Hematopoietic multipotent progenitor cell treated with erythropoietin and hydrocortisone succinate and interleukin-3 and kit ligand, for 8 days (in vitro differentiated cells): Measurements from ENCODE around the gene RABGGTA.
A peak's percentile ranks its signal among the peaks of the same experiment; 100 is the strongest.
"Not testable (repeated sequence)": the region's sequence is repeated elsewhere in the genome, so short reads cannot be mapped to it uniquely, and the experiment has no call there.

Experiments
- DNase-seq: peaks from one replicate; pipeline ENCODE4 v3.0.0-alpha.2; 2015

Gene RABGGTA

DNA sequence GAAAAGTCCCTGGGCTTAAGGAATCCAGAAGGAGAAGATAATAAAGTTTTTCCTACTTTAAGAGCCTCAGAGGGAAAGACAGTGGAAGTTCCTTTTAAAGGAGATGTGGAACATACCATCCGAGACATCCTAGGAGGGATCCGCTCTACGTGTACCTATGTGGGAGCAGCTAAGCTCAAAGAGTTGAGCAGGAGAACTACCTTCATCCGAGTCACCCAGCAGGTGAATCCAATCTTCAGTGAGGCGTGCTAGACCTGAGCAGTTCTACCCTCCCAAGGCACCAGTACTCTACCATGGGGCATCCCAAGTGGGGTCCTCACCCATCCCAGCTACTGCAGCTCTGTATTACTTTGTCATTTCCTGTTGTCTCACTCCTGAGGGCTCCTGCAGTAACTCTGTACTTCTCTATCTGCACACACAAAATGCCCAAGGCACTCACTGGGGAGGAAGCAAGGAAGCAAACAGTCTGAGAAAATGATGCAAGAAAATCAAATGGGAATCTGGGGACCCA, 32.8 kb downstream of the RABGGTA start:
- no peak for DNase-seq

DNA sequence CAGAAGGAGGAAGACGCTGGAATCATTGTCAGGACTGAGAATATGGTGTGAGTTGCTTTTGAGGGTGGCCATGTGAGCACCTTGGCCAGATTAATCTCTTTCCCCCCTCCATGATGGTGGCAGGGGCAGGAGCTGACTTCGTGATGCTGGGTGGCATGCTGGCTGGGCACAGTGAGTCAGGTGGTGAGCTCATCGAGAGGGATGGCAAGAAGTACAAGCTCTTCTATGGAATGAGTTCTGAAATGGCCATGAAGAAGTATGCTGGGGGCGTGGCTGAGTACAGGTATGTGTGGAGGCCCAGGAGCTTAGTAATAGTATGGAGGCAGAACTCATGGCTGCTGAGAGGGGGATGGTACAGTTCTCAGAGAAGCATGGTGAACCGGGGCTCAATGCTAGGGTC, 33.3 kb downstream of the RABGGTA start:
- DNase-seq = no peak

DNA sequence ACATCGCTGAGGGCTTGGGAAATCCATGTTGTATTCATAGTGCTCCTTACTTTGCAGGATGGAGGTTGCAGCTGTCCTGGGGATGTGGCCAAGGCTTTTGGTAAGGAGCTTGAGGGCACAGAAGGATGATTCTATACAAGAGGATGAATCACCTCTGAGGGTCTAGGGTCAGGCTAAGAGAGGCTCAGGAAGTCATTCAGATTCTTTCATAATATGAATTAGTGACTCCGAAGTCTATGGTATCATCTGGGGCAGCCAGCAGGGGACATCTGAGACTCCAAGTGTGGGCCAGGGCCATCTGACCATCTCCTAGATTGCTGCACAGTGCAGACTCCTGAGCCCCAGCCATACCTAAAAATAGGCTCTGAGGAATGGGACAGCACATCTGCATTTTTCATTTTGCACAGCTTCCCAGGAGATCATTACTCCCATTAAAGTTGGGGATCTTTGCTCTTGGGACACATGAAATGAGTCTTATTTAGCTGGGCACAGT, 33.9 kb downstream of the RABGGTA start:
- no peak for DNase-seq

DNA sequence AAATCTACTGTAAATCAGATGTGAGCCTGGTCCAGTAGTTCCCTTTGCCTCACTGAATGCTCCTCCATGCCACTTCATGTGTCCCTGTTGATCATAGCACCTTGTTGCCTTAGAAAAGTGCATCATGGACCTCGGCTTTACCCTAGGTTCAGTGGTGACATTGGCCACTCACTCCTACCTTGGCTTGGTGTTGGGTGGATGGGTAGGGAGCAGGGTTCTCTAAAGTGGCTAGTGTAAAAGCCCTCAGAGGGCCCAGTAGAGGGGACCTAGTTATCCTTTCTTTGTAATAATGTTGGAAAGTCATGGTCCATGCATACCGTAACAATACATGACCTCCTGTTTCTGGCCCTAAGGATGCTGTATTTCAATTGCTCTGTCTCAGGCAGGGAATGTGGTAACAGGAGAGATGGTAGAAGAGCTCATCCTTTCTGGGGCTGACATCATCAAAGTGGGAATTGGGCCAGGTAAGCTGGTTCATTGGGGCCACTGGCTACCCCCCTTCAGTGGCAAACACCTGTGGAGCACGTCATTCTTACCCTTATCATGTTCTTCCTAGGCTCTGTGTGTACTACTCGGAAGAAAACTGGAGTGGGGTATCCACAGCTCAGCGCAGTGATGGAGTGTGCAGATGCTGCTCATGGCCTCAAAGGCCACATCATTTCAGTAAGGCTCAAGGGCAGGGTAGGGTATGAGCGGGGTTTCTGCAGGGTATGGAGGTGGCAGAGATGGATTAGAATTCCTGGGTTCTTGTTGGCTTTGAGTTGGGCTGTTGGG, 34.5 kb downstream of the RABGGTA start:
- no peak for DNase-seq

DNA sequence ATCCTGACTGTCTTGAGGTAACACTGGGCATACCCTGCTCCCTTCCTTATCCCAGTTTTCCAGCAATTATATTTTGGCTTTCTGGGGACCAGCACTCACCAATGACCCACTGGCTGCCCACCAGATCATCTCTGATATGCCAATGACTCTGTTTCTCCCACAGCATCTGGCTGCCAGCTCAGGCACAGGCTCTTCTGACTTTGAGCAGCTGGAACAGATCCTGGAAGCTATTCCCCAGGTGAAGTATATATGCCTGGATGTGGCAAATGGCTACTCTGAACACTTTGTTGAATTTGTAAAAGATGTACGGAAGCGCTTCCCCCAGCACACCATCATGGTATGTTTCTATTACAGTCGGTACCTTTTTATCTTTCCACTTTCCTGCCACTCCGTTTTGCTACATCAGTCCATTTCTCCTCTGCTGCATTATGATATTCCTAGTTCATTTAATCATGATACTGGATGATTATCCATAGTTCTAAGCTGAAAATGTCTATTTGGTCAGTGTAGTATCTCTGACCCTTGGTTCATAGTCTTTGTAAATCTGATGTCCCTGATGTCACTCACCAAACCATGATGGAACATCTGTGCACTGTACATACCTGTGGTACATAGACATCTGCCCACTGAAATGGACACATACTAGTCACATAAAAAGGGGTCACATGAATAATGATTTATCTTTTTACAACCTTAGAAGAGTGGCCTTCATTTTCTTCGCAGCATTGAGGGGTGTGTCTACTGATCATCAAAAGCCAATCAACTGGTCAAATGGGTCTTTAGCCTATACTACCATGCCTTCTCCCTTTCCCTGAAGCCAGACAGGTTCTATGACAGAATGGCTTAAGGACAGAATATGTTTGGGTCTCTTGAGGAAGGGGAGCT, 35.4 kb downstream of the RABGGTA start:
- no peak for DNase-seq

DNA sequence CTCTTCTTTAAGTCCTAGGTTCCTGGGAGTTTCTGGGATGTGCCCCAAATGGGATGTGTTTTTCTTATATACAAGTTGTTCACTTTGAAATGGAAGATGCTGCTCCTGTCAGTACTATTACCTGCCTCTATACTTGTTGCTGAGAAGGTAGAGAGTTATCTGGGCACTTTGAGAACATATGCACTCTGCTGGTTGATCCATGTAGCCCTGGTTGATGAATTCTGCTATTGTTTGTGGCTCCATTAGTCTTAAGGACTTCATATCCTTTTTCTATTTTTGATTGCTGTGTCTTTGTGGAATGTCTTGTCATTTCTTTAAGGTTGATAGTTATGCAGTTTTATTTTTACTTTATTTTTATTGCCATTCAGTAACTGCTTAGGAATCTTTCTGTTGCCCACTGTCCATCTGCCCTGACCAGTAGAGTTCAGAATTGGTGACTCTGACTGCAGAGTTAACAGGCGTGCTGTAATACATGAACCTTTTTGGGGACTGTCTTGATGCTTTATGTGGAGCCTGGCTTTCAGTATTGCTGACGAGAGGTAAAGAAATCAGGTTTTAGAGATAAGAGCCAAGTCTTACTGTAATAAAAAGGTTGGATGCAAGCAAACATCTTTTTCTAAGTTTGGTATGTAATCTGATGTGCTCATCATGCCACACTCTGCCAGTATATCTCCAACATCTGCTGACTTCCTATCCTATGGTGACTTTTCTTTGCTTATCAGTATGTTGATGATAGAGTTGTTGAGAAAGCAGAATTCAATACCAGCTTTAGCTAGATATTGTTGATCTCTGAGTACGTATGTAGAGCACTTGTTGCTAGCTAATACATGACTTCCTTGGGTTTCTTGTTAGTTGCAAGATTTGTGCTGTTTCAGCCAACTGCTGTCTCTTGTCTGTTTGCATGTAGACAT, 37.0 kb downstream of the RABGGTA start:
- peak; percentile 18 for DNase-seq

DNA sequence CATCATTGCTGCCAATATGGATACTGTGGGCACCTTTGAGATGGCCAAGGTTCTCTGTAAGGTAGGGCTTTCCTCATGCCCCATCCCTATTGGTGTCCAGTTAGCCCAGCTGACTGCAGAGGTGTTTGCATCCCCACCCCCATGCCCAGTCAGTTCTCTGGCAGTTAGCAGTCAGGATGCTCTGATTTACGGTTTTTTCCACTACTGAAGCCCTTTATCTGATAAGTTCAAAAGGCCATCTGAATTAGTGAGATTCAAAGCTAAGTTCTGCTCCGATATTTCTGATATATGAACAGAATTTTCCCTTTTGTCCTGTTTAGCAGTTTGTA, 37.9 kb downstream of the RABGGTA start:
- peak; percentile 25 for DNase-seq

DNA sequence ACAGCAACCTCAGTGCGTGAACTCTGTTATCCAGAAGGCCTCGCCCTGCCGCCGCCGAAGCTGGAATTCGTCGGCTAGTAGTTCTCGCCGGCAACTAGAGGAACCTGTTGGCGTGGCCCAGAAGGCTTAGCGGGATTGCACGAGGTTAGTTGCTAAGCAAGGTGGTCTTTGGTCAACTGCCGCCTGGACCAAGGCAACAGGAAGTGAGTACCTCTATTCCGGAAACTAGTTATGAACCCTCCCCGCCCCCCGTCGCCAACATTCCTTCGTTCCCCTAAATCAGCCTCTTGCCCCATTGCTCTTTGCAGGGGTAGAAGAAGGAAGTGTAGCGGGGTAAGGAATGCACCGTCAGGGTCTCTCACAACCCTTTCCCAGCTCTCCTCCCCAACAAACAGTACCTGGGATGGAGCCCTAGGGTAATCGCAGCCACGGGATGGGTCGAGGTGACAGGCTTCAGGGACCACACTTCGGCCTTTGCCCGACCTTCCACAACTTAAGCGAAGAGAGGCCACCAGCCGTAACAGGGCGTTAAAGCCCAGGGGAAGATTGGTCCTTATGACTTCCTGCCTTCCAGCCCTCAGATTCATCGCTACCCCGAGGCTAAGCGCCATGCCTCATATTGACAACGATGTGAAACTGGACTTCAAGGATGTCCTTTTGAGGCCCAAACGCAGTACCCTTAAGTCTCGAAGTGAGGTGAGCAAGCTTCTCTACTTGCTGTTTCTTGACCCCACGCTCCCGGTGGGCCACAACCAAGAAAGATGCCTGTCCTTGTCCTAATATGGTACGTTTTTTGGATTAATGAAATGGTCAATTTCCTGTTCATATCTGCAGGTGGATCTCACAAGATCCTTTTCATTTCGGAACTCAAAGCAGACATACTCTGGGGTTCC, 38.5 kb downstream of the RABGGTA start, which contains the start of gene GMPR2:
GMPR2 (plus strand) TSS at position 285 of the 893 bp plus-strand sequence; CDS start at position 610, 325 bp downstream.
- no peak for DNase-seq

DNA sequence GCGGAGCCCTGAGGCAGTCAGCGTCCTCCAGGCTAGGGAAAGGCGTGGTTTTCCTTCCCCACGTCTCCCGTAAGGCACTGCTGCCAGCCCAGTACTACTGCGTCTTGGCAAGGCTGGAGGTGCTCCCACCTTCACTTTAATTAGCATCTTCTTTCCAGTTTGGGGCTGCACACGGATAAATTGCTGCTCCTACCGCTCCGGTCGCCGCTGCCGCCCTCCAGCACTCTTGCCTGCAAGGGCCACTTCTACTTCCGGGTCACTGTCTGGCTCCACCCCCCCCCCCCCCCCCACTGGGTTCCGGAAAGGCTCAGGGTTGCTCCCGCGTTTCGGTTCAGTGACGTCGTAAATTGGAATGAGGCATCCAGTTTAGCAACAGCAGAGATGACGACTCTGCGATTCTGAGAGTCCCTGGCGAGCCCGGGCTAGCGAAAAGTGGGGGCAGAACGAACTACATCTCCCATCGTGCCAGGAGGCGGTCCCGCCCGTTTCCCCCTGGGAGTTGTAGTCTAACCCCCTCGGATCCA, 39.2 kb downstream of the RABGGTA start, which contains the start of gene NEDD8:
NEDD8 (minus strand) TSS at position 247 of the 524 bp plus-strand sequence; CDS start at position 147, 100 bp downstream.
- DNase-seq = peak; percentile 94

DNA sequence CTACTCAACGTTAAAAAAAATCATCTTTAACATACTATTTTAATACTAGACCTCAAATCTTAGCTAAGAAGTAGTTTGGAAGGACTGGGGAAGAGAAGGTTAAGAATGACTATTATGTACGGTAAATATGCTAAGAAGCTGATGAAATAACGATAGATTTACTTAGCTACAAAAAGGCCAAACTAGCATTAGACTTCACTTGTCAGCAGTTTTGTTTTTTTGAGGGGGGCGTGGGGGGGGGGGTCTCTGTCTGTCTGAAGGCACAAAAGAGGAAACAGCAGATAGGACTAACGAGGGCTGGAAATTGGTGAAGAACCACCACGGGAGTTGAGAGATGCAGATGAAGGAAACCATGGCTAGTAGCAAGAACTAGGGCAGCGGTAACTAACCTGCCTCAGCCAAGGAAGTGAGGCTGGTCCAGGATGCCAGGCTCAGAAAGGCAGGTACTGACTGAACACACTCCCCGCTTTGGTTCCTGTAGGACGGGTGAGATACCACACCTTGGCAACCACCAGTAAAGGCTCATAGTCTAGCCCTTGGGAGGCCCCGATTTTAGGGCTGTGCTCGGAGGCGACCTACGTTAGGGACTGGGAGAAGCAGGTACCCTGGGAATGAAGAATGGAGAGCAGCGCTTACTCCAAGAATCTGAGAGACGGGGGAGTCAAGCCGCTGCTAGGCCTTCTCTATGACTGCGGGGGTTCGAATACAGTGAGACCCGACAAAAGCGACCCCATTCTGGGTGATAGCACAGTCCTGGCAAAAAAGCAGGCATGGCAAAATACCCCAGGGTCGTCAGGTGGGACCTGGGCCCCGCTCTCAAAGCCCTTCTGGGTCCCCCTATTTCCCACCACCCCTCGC, 39.9 kb downstream of the RABGGTA start:
- DNase-seq = peak; percentile 39

DNA sequence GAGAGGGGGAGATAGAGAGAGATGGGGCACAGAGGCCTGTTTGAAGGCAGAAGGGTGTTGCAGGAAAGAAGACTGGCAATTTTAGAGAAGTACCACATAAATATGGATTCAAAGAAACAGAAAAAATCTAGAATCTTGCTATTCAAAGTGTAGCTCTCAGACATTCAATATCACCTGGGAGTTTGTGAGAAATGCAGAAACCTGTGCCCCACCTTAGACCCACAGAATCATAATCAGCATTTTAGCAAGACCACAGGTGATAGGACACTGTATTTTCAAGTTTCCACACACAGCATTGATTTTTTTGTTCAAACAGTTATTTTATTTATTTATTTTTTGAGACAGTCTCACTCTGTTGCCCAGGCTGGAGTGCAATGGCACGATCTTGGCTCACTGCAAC, 42.5 kb downstream of the RABGGTA start:
- no peak for DNase-seq

DNA sequence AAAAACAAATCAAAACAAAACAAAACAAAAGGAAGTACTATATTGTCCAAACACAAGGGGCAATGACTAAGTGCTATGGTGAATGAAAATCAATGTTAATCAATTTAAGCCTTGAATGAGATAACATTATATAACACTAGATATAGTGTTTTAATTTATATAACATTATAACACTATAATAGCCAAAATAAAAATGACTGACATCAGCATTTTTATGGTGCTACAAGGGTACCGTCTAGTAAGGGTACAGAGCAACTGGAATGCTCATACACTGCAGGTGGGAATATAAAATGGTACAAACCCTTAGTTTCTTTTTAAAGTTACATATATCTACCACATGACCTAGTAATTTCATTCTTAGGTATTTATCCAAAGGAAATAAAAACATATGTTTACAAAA, 44.9 kb downstream of the RABGGTA start:
- no peak for DNase-seq

DNA sequence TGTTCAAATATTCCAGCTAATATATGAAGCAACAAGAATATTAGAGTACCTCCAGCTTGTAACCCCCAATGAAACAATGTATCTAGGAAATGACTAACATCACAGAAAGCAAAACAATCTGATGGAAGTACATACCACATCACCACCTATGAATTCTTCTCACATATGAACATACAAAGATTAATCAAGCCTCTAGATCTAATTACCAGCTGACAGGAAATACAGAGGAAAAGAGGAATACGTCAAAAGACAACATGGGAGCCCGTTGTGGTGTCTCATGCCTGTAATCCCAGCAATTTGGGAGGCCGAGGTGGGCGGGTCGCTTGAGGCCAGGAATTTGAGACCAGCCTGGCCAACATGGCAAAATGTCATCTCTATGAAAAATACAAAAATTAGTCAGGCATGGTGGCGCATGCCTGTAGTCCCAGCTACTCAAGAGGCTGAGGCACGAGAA, 46.8 kb downstream of the RABGGTA start:
- no peak for DNase-seq

DNA sequence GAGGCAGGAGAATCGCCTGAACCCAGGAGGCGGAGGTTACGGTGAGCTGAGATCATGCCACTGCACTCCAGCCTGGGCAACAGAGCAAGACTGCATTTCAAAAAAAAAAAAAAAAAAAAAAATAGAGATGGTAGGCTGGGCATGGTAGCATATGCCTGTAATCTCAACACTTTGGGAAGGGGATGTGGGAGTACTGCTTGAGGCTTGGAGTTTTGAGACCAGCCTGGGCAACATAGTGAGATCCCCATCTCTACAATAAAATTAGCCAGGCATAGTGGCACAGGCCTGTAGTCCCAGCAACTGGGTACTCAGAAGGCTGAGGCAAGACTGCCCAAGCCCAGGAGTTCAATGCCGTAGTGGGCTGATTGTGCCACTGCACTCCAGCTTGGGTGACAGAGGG, 48.4 kb downstream of the RABGGTA start:
- DNase-seq = not testable (repeated sequence)

DNA sequence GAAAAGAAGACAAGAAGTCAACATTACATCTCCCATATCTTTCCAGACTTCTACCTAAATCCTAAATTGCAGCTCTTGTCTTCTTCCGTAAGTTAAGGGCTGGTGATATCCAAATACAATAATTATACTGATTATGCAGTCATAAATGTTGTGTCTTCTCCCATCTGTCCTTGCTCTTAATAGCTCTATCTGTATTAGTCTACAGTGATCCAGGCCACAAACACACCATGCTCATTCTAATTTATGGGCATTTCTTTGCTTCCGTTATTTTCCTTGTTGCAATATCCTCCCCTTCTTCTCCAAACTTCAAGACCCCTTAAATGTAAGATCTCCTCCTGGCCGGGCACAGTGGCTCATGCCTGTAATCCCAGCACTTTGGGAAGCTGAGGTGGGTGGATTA, 51.9 kb downstream of the RABGGTA start:
- no peak for DNase-seq

DNA sequence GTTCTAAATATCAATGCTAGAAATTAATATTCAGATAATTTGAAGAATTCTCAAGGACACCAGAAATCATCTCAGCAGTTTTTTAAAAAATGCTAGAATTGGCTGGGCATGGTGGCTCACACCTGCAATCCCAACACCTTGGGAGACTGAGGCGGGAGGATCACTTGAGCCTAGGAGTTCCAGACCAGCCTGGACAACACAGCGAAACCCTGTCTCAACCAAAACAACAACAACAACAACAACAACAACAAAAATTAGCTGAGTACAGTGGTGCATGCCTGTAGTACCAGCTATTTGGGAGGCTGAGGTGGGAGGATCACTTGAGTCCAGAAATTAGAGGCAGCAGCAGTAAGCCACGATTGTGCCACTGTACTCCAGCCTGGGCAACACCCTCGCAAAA, 52.3 kb downstream of the RABGGTA start:
- DNase-seq = no peak

DNA sequence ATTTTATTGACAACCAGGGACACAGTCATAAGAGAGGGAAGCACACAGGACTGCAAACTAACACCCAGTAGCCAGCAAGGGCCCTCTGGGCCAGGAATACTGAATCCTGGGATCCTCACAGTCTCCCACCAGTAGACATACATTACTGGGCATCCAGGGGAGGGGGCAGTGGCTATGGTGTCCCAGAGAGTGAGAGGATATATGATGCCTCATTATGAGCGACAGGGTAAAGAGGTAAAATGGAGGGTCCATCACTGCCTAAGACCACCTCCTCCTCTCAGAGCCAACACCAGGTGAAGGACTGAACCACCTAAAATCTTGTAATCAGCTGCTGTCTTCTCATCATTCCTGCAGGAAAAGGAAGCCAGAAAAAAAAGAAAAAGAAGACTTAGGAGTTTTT, 54.5 kb downstream of the RABGGTA start:
- DNase-seq = not testable (repeated sequence)

DNA sequence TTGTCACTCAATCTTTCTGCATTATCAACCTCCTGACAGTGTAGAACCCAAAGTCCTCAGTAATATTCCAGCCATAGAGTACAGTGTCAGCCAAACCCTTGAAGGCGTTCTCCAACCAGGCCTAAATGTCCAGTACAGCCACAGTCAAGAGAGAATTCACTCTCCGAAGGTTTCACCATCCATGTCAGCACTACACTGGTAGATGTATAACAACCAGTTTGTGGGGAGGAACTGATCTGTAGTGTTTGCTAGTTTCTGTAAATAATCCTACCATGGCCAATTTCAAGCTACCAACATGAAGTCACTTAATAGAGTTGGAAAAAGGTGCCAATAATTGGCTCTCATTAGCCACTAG, 55.1 kb downstream of the RABGGTA start:
- DNase-seq = no peak
